ENCODE measurements around the gene ANXA6. TPM values are rescaled to one million over a fixed set of nuclear protein-coding genes. Genes with fewer than 3 reads are reported as not detected.

ANXA6 gene
- total and polyA plus RNA-seq, 9 of the 15 experiments (the other 6 are each of a cell fraction or from before 2014, with no cell fraction given) = 0.70 to 13.2 (median 8.3) TPM

DNA sequence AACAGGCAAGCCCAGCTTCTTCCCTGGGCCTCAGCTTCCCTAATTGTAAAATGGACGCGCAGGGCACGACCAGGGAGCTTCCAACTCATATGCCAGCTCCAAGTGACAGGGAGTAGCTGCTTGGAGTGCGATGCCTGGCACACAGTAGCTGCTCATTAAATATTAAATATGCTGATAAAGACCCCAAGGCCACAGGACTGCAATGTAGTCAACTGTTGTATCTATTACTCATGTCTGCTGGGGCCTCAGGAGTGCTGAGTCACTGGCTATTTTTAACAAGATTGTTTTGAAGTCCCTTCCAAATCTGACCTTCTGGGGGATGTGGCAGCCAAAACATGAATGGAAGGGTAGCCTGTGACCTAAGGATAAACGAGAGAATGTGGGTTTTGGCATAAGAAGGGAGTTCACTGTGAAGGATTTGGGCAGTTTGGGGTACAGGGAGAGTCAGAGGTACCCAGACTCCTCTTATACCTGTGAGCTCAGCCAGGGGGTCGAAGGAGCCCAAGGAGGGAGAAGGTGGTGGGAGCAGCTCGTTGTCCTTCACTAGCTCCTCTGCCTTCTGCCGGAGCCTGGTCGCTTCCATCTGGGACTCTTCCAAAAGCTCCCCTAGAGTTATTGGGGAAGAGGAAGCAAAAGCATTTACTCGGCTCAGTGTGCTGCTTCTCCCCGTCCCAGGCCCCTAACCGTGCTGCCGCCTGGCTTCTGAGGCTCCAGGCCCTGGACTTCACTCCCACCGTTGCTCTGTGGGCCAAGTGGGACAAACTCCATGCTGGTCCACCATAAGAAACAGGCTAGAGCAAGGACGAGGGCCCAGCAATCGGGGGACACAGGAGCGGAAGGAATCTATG lies 94.2 kb downstream of the ANXA6 start (continued):
- TF ChIP-seq MNT (conservative IDR thresholded peaks at IDR 0.05) (peak in 1 of 2 experiments; percentile 26; a peak in 1 of 4 replicates), ZNF212 (CRISPR knock-in tag; IDR thresholded peaks at IDR 0.05) (no peak), ZNF76 (CRISPR knock-in tag; IDR thresholded peaks at IDR 0.05; ENCODE audit: borderline replicate concordance) (no peak), TEAD1 (CRISPR knock-in tag; IDR thresholded peaks at IDR 0.05) (no peak), NUFIP1 (IDR thresholded peaks at IDR 0.05; ENCODE audit: partially characterized antibody) (no peak), KLF1 (tag; IDR thresholded peaks at IDR 0.05) (no peak), FOXA1 (IDR thresholded peaks at IDR 0.05; ENCODE audit: borderline replicate concordance) (no peak), ZC3H8 (IDR thresholded peaks at IDR 0.05) (no peak), PURB (CRISPR knock-in tag; IDR thresholded peaks at IDR 0.05; ENCODE audit: low read depth) (no peak), MCM7 (IDR thresholded peaks at IDR 0.05) (no peak), STAT5B (CRISPR knock-in tag; IDR thresholded peaks at IDR 0.05) (no peak), HDAC8 (tag; IDR thresholded peaks at IDR 0.05) (no peak), STAG1 (CRISPR knock-in tag; IDR thresholded peaks at IDR 0.05; ENCODE audit: borderline replicate concordance) (no peak), ZBTB5 (IDR thresholded peaks at IDR 0.05) (no peak), THAP7 (CRISPR knock-in tag; IDR thresholded peaks at IDR 0.05) (no peak)
- TF ChIP-seq, protein P1, sequence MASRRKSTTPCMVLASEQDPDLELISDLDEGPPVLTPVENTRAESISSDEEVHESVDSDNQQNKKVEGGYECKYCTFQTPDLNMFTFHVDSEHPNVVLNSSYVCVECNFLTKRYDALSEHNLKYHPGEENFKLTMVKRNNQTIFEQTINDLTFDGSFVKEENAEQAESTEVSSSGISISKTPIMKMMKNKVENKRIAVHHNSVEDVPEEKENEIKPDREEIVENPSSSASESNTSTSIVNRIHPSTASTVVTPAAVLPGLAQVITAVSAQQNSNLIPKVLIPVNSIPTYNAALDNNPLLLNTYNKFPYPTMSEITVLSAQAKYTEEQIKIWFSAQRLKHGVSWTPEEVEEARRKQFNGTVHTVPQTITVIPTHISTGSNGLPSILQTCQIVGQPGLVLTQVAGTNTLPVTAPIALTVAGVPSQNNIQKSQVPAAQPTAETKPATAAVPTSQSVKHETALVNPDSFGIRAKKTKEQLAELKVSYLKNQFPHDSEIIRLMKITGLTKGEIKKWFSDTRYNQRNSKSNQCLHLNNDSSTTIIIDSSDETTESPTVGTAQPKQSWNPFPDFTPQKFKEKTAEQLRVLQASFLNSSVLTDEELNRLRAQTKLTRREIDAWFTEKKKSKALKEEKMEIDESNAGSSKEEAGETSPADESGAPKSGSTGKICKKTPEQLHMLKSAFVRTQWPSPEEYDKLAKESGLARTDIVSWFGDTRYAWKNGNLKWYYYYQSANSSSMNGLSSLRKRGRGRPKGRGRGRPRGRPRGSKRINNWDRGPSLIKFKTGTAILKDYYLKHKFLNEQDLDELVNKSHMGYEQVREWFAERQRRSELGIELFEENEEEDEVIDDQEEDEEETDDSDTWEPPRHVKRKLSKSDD (conservative IDR thresholded peaks at IDR 0.05; ENCODE audit: low read length) = no peak
- TF ChIP-seq, protein P2, sequence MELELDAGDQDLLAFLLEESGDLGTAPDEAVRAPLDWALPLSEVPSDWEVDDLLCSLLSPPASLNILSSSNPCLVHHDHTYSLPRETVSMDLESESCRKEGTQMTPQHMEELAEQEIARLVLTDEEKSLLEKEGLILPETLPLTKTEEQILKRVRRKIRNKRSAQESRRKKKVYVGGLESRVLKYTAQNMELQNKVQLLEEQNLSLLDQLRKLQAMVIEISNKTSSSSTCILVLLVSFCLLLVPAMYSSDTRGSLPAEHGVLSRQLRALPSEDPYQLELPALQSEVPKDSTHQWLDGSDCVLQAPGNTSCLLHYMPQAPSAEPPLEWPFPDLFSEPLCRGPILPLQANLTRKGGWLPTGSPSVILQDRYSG (tag; conservative IDR thresholded peaks at IDR 0.05; ENCODE audit: low read depth) = no peak
- TF ChIP-seq, protein P3, sequence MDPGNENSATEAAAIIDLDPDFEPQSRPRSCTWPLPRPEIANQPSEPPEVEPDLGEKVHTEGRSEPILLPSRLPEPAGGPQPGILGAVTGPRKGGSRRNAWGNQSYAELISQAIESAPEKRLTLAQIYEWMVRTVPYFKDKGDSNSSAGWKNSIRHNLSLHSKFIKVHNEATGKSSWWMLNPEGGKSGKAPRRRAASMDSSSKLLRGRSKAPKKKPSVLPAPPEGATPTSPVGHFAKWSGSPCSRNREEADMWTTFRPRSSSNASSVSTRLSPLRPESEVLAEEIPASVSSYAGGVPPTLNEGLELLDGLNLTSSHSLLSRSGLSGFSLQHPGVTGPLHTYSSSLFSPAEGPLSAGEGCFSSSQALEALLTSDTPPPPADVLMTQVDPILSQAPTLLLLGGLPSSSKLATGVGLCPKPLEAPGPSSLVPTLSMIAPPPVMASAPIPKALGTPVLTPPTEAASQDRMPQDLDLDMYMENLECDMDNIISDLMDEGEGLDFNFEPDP (CRISPR knock-in tag; IDR thresholded peaks at IDR 0.05) = no peak
